Nephron progenitor cell (in vitro differentiated cells): ENCODE measurements around the gene SLC6A12.
A peak's percentile ranks its signal among the peaks of the same experiment; 100 is the strongest.
"Not testable (repeated sequence)": the region's sequence is repeated elsewhere in the genome, so short reads cannot be mapped to it uniquely, and the experiment has no call there.

Experiments used
- DNase-seq: peaks from one replicate; pipeline ENCODE4 v3.0.0; 2021
- H3K27ac Mint-ChIP-seq: 2 replicates; pipeline ENCODE4 v1.8.0; 2021; ENCODE audit warnings: mild to moderate bottlenecking, moderate library complexity, mixed read lengths
- H3K27me3 Mint-ChIP-seq: 2 replicates; pipeline ENCODE4 v1.8.0; 2021; ENCODE audit warnings: mild to moderate bottlenecking, low read depth, mixed read lengths; ENCODE audit not compliant: poor library complexity
- H3K36me3 Mint-ChIP-seq: 2 replicates; pipeline ENCODE4 v1.8.0; 2021; ENCODE audit warnings: low read depth, mixed read lengths
- H3K4me1 Mint-ChIP-seq: 2 replicates; pipeline ENCODE4 v1.8.0; 2021; ENCODE audit warnings: mixed read lengths
- H3K4me3 Mint-ChIP-seq: 2 replicates; pipeline ENCODE4 v1.8.0; 2021; ENCODE audit warnings: mild to moderate bottlenecking, moderate library complexity, mixed read lengths
- H3K9me3 Mint-ChIP-seq: 2 replicates; pipeline ENCODE4 v1.8.0; 2021; ENCODE audit warnings: mild to moderate bottlenecking, moderate library complexity, mixed read lengths
- TF ChIP-seq, protein P1 (sequence below): fragments of 200-600 bp; sonication (generic); IDR thresholded peaks from 2 replicates; pipeline ENCODE4 v1.5.0; 2021; ENCODE audit warnings: antibody characterized with exemption

Gene SLC6A12

DNA sequence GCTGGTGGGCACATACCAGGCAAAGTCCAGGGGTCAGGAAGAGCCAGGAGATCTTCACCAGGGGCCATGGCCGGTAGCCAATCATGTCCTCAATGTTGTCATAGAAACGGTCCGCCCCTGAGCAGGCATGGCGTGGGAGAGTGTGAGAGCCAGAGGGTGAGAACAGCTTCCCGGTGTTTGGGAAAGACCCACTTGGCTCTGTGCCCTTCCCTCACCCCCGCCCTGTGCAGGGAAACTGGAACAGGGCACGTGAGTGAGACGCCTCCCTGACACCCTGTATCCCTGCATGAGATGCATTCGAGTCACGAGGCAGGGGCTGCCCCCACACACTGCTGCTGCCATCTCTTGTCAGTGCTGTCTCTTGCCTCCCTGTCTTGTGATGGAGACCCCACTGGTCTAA is 20.7 kb downstream of the SLC6A12 start:
- Mint-ChIP-seq H3K27ac (no peak overlapping the region), H3K9me3 (peaks cover 3% of the 10 kb centered on the region), H3K4me3 (no peak overlapping the region), H3K36me3 (no peaks in the 10 kb centered on the region), H3K4me1 (peaks cover 37% of the 10 kb centered on the region), H3K27me3 (peaks cover 69% of the 10 kb centered on the region)
- TF ChIP-seq, protein P1, sequence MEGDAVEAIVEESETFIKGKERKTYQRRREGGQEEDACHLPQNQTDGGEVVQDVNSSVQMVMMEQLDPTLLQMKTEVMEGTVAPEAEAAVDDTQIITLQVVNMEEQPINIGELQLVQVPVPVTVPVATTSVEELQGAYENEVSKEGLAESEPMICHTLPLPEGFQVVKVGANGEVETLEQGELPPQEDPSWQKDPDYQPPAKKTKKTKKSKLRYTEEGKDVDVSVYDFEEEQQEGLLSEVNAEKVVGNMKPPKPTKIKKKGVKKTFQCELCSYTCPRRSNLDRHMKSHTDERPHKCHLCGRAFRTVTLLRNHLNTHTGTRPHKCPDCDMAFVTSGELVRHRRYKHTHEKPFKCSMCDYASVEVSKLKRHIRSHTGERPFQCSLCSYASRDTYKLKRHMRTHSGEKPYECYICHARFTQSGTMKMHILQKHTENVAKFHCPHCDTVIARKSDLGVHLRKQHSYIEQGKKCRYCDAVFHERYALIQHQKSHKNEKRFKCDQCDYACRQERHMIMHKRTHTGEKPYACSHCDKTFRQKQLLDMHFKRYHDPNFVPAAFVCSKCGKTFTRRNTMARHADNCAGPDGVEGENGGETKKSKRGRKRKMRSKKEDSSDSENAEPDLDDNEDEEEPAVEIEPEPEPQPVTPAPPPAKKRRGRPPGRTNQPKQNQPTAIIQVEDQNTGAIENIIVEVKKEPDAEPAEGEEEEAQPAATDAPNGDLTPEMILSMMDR: no peak
- no peak for DNase-seq

DNA sequence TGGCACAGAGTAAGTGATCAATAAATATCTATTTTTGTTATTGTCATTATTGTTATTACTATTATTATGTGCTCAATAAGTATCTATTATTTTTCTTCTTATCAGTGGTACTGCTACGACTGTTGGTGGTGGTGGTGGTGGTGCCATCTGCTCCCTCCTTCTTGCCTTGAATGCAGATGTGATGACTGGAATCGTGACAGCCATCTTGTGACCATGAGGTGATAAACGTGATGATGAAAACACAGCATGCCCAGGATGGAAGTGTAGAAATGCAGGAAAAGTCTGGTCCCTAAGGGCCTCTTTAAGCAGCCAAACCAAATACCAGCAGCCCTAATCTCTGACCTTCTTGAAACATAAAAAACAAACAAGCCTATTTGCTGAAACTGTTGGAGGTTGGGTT is 22.4 kb downstream of the SLC6A12 start:
- H3K27me3 Mint-ChIP-seq: peaks cover 73% of the 10 kb centered on the region
- no peak overlapping the region for H3K27ac Mint-ChIP-seq
- TF ChIP-seq, protein P1: no peak
- no peak for DNase-seq
- H3K36me3 Mint-ChIP-seq: no peaks in the 10 kb centered on the region
- peaks cover 3% of the 10 kb centered on the region for H3K9me3 Mint-ChIP-seq
- no peak overlapping the region for H3K4me3 Mint-ChIP-seq
- H3K4me1 Mint-ChIP-seq: peaks cover 44% of the 10 kb centered on the region

DNA sequence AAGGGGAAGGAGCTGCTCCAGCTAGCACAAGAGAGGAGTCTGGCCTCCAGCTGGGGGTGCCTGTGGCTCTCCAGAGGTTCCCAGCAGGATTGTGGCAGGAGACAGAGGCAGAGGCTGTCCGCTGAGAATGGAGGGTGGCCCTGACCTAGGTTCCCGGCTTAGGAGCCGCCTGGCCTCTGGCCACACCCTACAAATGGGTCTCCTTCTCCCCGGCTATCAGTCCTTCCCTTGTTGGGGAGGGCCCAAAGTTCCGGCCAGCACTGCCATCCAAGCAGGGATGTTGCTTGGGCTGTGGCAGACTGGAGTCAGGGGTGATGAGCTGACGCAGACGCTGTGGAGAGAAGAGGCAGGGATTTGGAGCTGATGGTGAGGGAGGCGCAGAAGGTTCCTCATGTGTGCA is 23.1 kb downstream of the SLC6A12 start:
- DNase-seq: no peak
- Mint-ChIP-seq H3K4me1 (peaks cover 51% of the 10 kb centered on the region), H3K36me3 (no peaks in the 10 kb centered on the region), H3K27me3 (peaks cover 76% of the 10 kb centered on the region), H3K4me3 (no peak overlapping the region), H3K9me3 (peaks cover 3% of the 10 kb centered on the region), H3K27ac (no peak overlapping the region)
- TF ChIP-seq, protein P1: no peak

DNA sequence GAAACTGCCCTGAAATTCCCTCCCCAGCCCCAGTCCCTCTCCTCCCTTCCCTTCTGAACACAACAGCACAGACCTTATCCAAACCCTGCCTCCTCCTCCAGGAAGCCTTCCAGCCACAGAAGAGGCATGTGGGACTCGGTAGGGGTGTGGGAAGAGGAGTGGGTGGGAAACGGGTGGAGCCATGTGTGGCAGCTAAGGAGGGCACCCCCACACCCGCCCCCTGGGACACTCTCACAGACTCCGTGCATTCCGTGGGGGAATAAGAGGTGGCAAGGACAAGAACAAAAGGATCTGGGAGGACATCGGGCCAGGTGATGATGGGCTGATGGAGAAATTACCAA is 24.4 kb downstream of the SLC6A12 start:
- TF ChIP-seq, protein P1: no peak
- peaks cover 64% of the 10 kb centered on the region for H3K4me1 Mint-ChIP-seq
- no peaks in the 10 kb centered on the region for H3K36me3 Mint-ChIP-seq
- peaks cover 70% of the 10 kb centered on the region for H3K27me3 Mint-ChIP-seq
- H3K4me3 Mint-ChIP-seq: no peak overlapping the region
- DNase-seq: no peak
- H3K9me3 Mint-ChIP-seq: peaks cover 3% of the 10 kb centered on the region
- H3K27ac Mint-ChIP-seq: no peak overlapping the region

DNA sequence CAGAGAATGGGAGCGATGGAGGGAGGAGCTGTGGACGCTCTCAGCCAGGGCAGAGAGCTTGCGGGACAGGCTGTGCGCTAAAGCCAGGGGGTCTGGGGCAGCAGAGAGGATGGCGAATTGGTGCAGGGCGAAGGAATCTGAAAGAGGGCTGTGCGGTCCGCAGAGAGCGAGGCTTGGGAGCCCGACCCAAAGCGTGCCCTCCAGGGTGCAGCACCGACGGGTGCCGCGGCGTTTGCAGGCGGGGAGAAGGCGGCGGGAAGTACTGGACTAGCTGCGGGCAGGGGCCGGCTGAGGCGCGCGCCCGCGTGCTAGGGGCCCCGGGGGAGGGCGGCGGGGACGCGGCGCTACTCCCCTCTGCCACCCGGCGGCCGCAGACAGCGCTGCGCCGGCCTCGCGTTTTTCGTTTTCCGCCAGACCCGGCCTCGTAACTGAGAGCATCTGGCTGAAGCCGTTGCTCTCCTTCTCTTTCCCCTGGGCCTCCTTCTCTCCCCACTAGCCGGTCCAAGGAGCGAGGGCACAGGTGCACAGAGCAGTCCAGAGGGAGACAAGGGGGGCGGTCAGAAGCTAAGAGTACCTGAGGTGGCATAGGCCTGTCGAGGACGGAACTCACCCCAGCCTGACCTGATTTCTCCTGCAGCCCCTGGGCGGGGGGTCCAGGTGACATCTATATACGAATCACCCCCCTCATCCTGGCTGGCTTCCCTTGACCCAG is 24.9 kb downstream of the SLC6A12 start:
- H3K9me3 Mint-ChIP-seq: peaks cover 3% of the 10 kb centered on the region
- H3K4me1 Mint-ChIP-seq: peaks cover 61% of the 10 kb centered on the region
- peak; percentile 83 for DNase-seq
- H3K27ac Mint-ChIP-seq: no peak overlapping the region
- no peaks in the 10 kb centered on the region for H3K36me3 Mint-ChIP-seq
- TF ChIP-seq, protein P1: peak; percentile 71
- H3K27me3 Mint-ChIP-seq: peaks cover 68% of the 10 kb centered on the region
- H3K4me3 Mint-ChIP-seq: peak overlapping the region; percentile 86

DNA sequence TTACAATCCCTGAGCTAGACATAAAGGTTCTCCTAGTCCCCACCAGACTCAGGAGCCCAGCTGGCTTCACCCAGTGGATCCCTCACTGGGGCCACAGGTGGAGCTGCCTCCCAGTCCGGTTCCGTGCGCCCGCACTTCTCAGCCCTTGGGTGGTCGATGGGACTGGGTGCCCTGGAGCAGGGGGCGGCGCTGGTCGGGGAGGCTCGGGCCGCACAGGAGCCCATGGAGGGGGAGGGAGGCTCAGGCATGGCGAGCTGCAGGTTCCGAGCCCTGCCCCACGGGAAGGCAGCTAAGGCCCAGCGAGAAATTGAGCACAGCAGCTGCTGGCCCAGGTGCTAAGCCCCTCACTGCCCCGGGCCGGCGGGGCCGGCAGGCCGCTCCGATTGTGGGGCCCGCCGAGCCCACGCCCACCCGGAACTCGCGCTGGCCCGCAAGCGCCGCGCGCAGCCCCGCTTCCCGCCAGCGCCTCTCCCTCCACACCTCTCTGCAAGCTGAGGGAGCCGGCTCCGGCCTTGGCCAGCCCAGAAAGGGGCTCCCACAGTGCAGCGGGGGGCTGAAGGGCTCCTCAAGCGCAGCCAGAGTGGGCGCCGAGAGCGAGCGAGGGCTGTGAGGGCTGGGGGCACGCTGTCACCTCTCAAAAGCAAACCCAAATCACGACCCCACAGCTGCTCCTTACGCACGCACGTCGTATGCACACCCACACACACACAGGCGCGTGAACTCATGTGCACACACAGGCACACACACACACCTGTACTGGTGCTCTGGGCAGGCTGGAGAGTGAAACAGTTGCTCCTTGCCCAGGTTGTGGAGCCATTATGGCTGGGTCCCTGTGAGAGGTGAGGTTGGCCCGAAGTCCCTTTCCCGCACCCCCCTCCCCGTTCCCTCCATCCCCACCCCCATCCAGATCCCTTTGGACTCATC is 25.7 kb downstream of the SLC6A12 start:
- H3K27ac Mint-ChIP-seq, DNase-seq, H3K36me3 Mint-ChIP-seq, H3K9me3 Mint-ChIP-seq: not testable (repeated sequence)
- Mint-ChIP-seq H3K4me1 (peaks cover 60% of the 10 kb centered on the region), H3K27me3 (peaks cover 61% of the 10 kb centered on the region), H3K4me3 (peak overlapping the region; percentile 86)
